Liver (tissue), 9 donors: ENCODE measurements around the gene FAM185A. TPM values are rescaled to one million over a fixed set of nuclear protein-coding genes. Genes with fewer than 3 reads are reported as not detected.

Experiments
- DNase-seq: peaks from one replicate; pipeline ENCODE4 v3.0.0-alpha.2; 2017; ENCODE audit warnings: low spot score
- H3K27ac ChIP-seq, 2 donors: one replicate each; pipeline ENCODE4 v1.7.0; 2013; ENCODE audit warnings: inconsistent platforms in 2 of 2, low read length in 2 of 2, control low read depth in 1 of 2, low read depth in 1 of 2, mild to moderate bottlenecking in 1 of 2
- H3K27me3 ChIP-seq, 4 donors: one replicate each; pipeline versions ENCODE4 v1.6.1 to v1.7.0; 2013; ENCODE audit warnings: low read length in 3 of 4, inconsistent platforms in 1 of 4, mild to moderate bottlenecking in 1 of 4, moderate library complexity in 1 of 4; ENCODE audit not compliant: control insufficient read depth in 4 of 4, insufficient read depth in 4 of 4
- H3K36me3 ChIP-seq, 4 donors: one replicate each; pipeline versions ENCODE4 v1.6.1 to v1.7.0; 2013; ENCODE audit warnings: low read length in 3 of 4, mild to moderate bottlenecking in 3 of 4, low read depth in 1 of 4, moderate library complexity in 1 of 4; ENCODE audit not compliant: control insufficient read depth in 4 of 4, insufficient read depth in 3 of 4
- H3K4me1 ChIP-seq, 4 donors: one replicate each; pipeline versions ENCODE4 v1.6.1 to v1.7.0; 2013; ENCODE audit warnings: low read length in 3 of 4, mild to moderate bottlenecking in 3 of 4, moderate library complexity in 1 of 4; ENCODE audit not compliant: control insufficient read depth in 4 of 4, insufficient read depth in 4 of 4
- H3K4me3 ChIP-seq, 3 donors: one replicate each; pipeline versions ENCODE4 v1.6.1 to v1.7.0; 2013; ENCODE audit warnings: low read length in 3 of 3, control low read depth in 1 of 3, low read depth in 1 of 3, mild to moderate bottlenecking in 1 of 3
- H3K9ac ChIP-seq, 2 donors: one replicate each; pipeline ENCODE4 v1.7.0; 2013; ENCODE audit warnings: low read length in 2 of 2, mild to moderate bottlenecking in 2 of 2, moderate library complexity in 2 of 2, control low read depth in 1 of 2, low read depth in 1 of 2
- H3K9me3 ChIP-seq, 4 donors: one replicate each; pipeline versions ENCODE4 v1.6.1 to v1.7.0; 2013; ENCODE audit warnings: low read length in 3 of 4; ENCODE audit not compliant: control insufficient read depth in 4 of 4
- CTCF ChIP-seq: fragments of 150-350 bp; IDR thresholded peaks from 2 replicates; pipeline ENCODE4 v1.5.1; 2017; ENCODE audit warnings: improper control_type of control experiment, low read depth, low read length; ENCODE audit not compliant: missing input control
- EGR1 ChIP-seq, 2 donors: IDR thresholded peaks; 2 replicates each; pipeline ENCODE4 v1.6.1; 2016 to 2018; ENCODE audit warnings: antibody characterized with exemption in 2 of 2, low read depth in 2 of 2
- FOXA2 ChIP-seq: IDR thresholded peaks from 2 replicates; pipeline ENCODE4 v1.6.1; 2016; ENCODE audit warnings: antibody characterized with exemption
- GABPA ChIP-seq, 2 donors: IDR thresholded peaks in 1 of 2; conservative IDR thresholded peaks in 1 of 2; 2 replicates each; pipeline ENCODE4 v1.6.1; 2016; ENCODE audit warnings: antibody characterized with exemption in 2 of 2, mild to moderate bottlenecking in 1 of 2, moderate library complexity in 1 of 2
- HNF4A ChIP-seq, 2 donors: conservative IDR thresholded peaks; 2 replicates each; pipeline ENCODE4 v1.6.1; 2016; ENCODE audit warnings: antibody characterized with exemption in 2 of 2, mild to moderate bottlenecking in 2 of 2
- HNF4G ChIP-seq: IDR thresholded peaks from 2 replicates; pipeline ENCODE4 v1.6.1; 2016; ENCODE audit warnings: antibody characterized with exemption
- JUND ChIP-seq, 2 donors: IDR thresholded peaks; 2 replicates each; pipeline ENCODE4 v1.6.1; 2016; ENCODE audit warnings: antibody characterized with exemption in 2 of 2
- MAX ChIP-seq: IDR thresholded peaks from 2 replicates; pipeline ENCODE4 v1.6.1; 2016; ENCODE audit warnings: antibody characterized with exemption
- RAD21 ChIP-seq, 2 donors: IDR thresholded peaks; 2 replicates each; pipeline ENCODE4 v1.6.1; 2016; ENCODE audit warnings: antibody characterized with exemption in 2 of 2, mild to moderate bottlenecking in 2 of 2
- RXRA ChIP-seq, 2 donors: IDR thresholded peaks; 2 replicates each; pipeline ENCODE4 v1.6.1; 2017 to 2018; ENCODE audit warnings: antibody characterized with exemption in 2 of 2, mild to moderate bottlenecking in 1 of 2
- YY1 ChIP-seq: IDR thresholded peaks from 2 replicates; pipeline ENCODE4 v1.6.1; 2016; ENCODE audit warnings: antibody characterized with exemption, mild to moderate bottlenecking
- ZBTB33 ChIP-seq: IDR thresholded peaks from 2 replicates; pipeline ENCODE4 v1.6.1; 2016; ENCODE audit warnings: antibody characterized with exemption
- WGBS: extraction: QIAGEN DNeasy Blood & Tissue Kit; methylation state at CpG from one replicate; pipeline ENCODE4 v1.1.7; 2013; 5-methylcytosine and 5-hydroxymethylcytosine counted together
- polyA plus RNA-seq, 2 donors: library from polyadenylated mRNA; stranded (reverse) in 1 of 2; unstranded in 1 of 2; fragments of 200-250 nt in 1 of 2; fragments of >200 nt in 1 of 2; fragmentation: Nextera tagmentation in 1 of 2; extraction: Ambion mirVana in 1 of 2; gene quantifications; one replicate each; pipeline versions ENCODE4 v1.2.1 to v1.2.3, GENCODE V29; 2013 to 2015
- total RNA-seq, 2 donors: library from RNA; depleted of rRNA; stranded (reverse); fragments of >200 nt; gene quantifications; one replicate each; pipeline ENCODE4 v1.2.3, GENCODE V29; 2014
- TF ChIP-seq, protein P1 (sequence below): IDR thresholded peaks from 2 replicates; pipeline ENCODE4 v1.6.1; 2016; ENCODE audit warnings: antibody characterized with exemption
- donor health status: healthy.
- donor health status: healthy.
- donor health status: healthy.
- donor health status: healthy.
- donor health status: healthy.

The FAM185A gene
- total and polyA plus RNA-seq, 4 donors: 6.3 to 20.7 (median 7.3) TPM

DNA sequence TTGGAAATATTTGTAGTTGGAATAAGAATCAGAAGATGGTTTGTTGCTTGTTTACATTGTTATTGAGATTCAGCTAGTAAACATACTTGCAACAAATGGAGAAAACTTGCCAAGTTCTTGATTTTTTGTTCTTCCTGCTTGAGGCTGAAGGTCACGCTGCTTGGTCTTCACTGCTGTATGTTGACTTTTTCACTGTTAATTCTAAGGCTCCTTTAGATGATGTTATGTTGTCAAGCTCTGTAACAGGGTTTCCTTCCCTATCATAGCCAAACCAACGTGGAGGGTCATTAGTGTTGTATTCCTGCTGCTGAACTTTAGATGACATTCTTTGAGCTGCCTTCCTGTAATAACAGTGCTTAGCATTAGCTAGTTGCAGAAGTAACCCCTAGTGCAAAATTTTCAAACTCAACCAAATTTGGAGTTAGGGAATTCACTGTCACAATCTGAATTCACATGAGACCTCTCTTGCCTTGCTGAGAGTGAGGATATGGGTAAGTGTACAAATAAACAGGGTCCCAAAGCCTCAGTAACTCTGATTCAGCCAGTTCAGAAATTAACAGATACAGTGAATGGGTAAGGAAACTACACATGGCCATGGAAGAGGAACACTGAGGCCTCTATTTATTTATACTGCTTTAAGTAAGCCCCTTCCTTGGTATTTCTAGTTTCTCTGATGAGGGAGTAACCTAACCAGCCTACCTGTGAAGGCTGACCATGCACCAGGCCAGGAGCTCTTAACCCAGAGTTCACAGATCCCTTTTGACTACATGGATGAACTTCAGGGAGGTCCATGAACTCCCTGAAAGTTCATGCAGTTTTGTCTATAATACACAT is 64.6 kb downstream of the FAM185A start:
- DNase-seq: no peak
- Histone ChIP-seq H3K9me3 (no peaks in the 10 kb centered on the region), H3K27me3 (no peaks in the 10 kb centered on the region), H3K9ac (no peak overlapping the region), H3K4me1 (peaks cover 4 to 27% (median 23%) of the 10 kb centered on the region in 4 donors), H3K4me3 (no peak overlapping the region), H3K36me3 (no peaks in the 10 kb centered on the region), H3K27ac (peak overlapping the region in 1 of 2 donors; percentile 25)
- 64% methylated on average over 2 of the region's 2 CpGs for WGBS
- no peak for TF ChIP-seq EGR1 (IDR thresholded peaks at IDR 0.05; ENCODE audit: low read depth in 2 of 2)
- TF ChIP-seq RAD21 (IDR thresholded peaks at IDR 0.05): peak in 1 of 2 donors; percentile 13
- TF ChIP-seq HNF4G: no peak
- peak; percentile 15 to 24 for TF ChIP-seq RXRA (IDR thresholded peaks at IDR 0.05)

DNA sequence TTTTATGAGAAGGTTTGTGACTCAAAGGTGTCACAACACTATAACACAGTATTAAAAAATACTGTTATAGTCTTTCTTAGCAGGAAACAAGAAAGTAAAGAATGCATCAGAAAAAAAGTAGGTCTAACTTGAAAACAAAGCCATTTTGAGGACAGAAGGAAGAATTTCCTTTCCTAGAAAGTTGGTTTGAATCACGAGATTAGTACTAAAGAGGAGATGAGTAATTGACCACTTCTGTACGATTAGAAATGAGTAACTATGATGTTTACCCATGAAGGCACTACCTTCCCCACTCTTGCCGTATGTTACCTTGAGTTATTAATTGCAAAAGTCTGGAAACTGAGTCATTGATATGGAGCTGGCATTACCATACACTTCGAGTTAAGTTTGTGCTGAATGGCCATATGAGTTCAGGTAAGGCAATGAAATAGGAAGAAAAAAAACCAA is 65.2 kb downstream of the FAM185A start:
- Histone ChIP-seq H3K9me3 (no peaks in the 10 kb centered on the region), H3K27ac (no peak overlapping the region), H3K27me3 (no peaks in the 10 kb centered on the region), H3K9ac (no peak overlapping the region), H3K36me3 (no peaks in the 10 kb centered on the region), H3K4me1 (peaks cover 4 to 27% (median 23%) of the 10 kb centered on the region in 4 donors), H3K4me3 (no peak overlapping the region)
- 80% methylated on average over 4 of the region's 4 CpGs for WGBS
- no peak for TF ChIP-seq RAD21 (IDR thresholded peaks at IDR 0.05)
- no peak for TF ChIP-seq HNF4A (conservative IDR thresholded peaks at IDR 0.05)
- no peak for TF ChIP-seq MAX
- DNase-seq: no peak

DNA sequence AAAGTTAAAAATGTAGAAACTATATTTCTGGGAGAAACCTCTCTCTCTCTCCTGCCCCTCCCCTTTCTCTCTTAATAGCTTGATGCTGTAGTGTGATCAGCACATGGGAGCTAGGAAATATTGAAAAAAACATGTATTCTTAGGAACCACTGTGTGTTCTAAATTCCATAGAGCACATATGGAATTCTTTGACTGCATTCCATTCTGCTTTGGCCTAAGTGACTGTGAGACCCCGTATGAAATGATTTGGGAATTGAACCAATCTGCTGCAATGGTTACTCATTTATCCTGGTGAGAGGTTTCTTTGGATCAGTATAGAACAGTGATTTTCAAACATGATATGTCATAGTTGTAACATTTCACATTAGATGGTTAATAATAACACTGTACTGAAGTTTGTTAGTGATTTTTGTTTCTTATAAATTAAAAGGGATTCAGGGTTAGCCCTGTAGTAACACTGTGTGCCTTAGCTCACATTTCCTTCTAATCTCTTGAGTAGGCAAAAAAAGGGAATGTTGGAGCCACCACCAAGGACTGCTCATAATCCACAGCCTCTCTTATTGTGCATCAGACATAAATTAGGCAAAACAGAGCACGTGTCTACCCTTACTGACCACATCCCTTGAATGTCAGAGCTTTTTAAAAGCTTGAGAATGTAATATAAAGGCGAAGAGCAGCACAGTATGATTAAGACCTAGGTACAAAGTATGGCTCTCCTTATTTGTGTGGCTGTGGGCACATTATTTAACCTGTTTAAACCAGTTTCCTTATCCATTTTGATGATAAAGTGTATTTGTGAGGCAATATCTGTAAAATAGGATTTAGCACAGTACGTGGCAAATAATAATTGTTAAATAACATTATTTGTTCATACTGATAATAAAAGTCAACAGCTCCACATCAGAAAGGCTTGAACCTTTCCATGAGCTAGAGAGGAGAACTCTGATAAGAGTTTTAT is 69.1 kb downstream of the FAM185A start:
- Histone ChIP-seq H3K9ac (no peak overlapping the region), H3K27me3 (no peaks in the 10 kb centered on the region), H3K36me3 (peaks cover 0 to 5% (median 2%) of the 10 kb centered on the region in 4 donors), H3K9me3 (no peaks in the 10 kb centered on the region), H3K4me3 (no peak overlapping the region), H3K27ac (no peak overlapping the region), H3K4me1 (peaks cover under 1 to 10% (median 8%) of the 10 kb centered on the region in 4 donors)
- WGBS: 92% methylated on average over 4 of the region's 4 CpGs
- DNase-seq: no peak
- TF ChIP-seq ZBTB33: no peak
- no peak for TF ChIP-seq GABPA (IDR thresholded peaks at IDR 0.05 in 1 of 2, conservative IDR thresholded peaks at IDR 0.05 in 1 of 2)
- TF ChIP-seq JUND (IDR thresholded peaks at IDR 0.05): no peak
- TF ChIP-seq, protein P1, sequence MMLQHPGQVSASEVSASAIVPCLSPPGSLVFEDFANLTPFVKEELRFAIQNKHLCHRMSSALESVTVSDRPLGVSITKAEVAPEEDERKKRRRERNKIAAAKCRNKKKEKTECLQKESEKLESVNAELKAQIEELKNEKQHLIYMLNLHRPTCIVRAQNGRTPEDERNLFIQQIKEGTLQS: no peak
- no peak for TF ChIP-seq CTCF
- no peak for TF ChIP-seq YY1
- TF ChIP-seq FOXA2: no peak
- TF ChIP-seq RXRA (IDR thresholded peaks at IDR 0.05): no peak
- TF ChIP-seq RAD21 (IDR thresholded peaks at IDR 0.05): no peak
